Mucosa of gallbladder (tissue), 1 donor: ENCODE results near the gene C15orf39. TPM values are rescaled to one million over a fixed set of nuclear protein-coding genes. Genes with fewer than 3 reads are reported as not detected.
"Not testable (repeated sequence)": the region's sequence is repeated elsewhere in the genome, so short reads cannot be mapped to it uniquely, and the experiment has no call there.

ENCODE experiments used
- DNase-seq: peaks from one replicate; pipeline ENCODE4 v3.0.0-alpha.2; 2020; ENCODE audit warnings: low spot score
- total RNA-seq: library from RNA; stranded (reverse); gene quantifications from one replicate; pipeline ENCODE4 v1.2.1, GENCODE V29; 2021
- donor health status: DM: no; HTN: no; CAD: no.

C15orf39 gene
- total RNA-seq, 1 donor from 2014 or later, result 27.0 TPM

DNA sequence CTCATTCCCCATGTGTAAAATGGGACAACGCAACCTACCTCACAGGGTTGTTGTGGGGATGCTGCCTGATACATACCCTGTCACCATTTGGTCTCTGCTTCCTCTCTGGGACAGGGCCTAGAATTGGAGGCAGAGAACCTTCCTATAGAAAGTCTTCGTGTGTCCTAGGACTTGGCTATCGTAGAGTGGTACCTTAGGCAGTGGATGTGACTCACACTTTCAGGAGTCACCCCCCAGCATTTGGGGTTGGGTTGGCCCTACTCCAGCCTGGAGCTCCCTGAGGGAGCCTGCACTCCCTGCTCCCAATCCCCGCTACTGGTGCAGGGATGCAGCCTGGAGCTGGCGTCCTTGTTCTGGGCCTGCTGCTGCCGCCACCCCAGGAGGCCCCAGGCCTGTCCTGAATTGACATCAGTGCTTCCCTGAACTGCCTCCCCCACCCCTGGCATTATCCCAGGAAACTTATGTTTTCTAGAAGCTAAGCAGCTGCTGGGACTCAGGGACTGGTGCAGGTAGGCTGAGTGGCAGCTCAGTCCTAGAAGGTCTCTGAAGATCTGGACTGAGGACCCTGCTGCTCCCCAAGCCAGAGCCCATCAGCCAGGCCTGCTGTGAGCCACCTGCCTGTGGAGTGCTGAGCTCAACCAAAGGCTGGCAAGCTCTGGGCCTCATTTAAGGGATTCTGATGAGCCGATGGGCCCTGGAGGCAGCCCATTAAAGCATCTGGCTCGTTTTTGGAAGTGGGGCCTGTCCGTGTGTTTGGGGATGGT lies 9.9 kb downstream of the C15orf39 start:
- no peak for DNase-seq

DNA sequence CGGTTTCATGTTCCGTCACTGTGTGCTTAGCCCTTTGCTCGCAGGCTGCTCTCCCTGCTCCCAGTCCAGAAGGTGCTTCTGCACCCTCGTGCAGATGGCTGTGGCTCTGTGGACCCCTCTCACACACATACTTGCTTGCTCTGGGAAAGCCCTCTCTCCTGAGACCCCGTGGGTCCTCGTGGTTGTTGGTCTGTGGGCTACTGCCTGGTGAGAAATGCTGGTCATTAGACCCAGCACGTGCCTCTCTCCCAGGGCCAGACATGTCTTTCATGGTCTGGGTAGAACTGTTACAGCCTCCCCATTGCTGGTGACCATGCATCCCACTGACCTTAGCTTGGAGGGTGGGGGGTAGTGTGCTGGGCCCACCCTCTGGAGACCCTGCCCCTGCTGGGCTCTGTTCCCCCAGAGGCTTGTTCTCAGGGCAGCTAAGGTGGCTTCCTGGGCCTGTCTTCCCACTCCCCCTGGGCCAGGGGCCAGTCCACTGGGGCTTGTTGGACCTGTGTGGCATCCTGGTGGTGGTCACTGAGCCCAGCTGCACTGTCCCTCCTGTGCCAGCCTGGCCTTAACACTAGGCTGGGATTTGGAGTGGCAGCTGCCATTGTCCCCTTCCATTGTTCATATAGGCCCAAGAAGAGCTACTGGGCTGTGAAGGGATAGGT lies 10.6 kb downstream of the C15orf39 start:
- DNase-seq, result no peak

- no peak for DNase-seq
Measured at GRCh38 chr15:75213212-75213767, 11.6 kb downstream of the C15orf39 start.

DNA sequence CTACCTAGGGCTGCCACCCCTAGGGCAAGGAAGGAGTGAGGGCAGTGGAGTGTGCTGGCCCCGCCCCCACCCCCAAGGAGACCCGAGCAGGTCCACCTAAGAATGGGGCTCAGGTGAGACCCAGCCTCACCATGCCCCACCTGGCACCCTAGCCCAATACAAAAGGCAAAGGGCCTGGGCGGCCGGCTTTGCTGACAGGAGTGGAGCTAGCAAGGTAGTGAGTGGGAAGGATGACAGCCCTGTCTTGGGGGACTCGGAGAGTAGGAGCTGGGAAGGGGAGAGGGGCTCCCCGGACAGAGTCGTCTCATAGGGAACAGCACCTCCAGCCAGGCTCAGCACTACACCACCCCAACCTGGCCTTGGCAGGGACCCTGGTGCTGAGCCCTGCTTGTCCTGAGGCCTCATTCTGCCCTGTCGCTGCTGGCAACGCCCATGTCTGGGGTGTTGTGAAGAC lies 12.1 kb downstream of the C15orf39 start:
- DNase-seq, result no peak

DNA sequence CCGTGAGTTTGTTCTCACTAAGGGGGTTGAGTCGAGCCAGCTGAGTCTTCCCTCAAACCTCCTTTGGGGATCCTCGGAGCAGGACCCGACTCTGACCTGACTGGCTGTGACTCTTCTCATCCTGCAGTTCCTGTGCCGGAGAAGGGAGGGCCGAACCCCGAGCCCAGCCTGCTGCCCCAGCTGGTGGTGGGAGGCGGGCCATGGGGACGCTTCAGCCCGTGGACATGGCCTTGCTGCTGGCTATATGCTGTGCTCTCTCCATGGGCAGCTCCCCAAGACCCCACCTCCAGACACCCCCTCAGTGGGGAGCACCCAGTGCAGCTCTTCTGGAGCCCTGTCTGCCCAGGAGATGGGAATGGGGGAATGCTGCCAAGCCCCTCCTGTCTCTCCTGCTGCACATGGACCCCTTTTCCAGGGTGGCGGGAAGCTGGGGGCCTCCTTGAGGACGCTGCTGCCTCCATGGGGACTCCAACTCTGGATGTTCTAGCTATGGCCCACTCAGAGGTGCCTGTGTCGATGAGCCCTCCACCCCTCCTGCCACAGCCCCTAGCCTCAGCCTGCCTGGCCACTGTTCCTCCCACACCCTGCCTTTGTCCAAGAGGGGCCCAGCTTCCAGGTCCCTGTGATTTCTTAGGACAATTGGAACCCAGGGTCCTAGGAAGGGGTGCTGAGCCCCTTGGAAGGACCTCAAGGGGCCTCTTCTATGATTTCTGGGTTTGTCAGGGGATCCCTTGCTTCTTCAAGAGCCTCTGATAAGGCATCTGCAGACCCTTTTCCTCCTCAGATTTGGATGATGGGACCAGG lies 12.8 kb downstream of the C15orf39 start:
- no peak for DNase-seq

DNA sequence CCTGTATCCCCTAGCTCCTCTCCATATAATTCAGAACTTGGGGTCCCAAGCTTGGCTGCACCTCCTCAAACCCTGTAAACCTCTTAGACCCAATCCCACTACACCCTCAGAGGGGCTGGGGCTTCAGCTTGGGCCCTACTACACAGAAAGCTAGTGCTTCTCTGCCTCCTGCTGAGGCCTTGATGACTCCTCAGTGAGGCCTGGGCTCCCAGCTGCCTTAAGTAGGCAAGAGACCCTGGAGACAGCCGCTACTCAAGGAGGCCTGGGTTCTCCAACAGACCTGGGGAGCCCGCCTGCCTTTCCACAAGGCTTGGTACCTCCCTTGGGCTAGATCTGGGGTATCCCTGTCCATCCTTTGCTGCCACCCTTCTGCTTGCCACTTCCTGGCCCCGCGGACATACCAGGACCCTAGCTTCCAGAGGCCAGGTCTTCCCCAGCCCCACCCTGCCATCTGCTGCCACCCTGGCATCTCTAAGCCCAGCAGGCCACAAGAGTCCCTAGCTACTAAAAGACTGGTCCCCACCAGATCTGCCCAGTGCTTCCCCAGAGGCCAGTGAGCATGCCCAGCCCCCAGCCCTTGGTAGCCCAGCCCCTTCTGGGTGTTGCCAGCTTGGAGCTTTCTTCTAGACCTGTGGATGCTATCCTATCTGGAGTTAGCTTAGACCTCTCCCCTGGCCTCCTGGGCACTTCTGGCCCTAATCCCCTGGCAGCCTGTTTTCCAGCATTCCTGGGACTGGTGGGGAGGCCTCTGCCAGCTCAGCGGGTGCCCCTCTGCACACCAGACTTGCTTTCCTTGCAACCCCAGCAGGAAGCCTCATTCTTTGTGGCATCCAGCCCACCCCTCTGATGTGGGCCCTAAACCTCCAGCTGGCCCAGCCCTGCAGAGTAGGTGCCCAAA lies 13.7 kb downstream of the C15orf39 start:
- DNase-seq, result no peak

GRCh38 chr15:75217012-75217411 lies 15.3 kb downstream of the C15orf39 start:
- no peak for DNase-seq

DNA sequence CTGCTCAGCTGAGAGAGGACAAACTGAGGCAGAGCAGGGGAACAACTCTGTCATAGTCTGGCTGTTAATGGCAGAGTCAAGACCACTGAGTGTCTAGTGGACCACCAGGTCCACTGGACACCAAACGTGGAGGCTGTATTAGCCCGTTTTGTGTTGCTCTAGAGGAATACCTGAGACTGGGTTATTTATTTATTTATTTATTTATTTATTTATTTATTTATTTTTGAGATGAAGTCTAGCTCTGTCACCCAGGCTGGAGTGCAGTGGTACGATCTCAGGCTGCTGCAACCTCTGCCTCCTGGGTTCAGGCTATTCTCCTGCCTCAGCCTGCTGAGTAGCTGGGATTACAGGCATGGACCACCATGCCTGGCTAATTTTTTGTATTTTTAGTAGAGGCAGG lies 15.9 kb downstream of the C15orf39 start:
- DNase-seq, result not testable (repeated sequence)

DNA sequence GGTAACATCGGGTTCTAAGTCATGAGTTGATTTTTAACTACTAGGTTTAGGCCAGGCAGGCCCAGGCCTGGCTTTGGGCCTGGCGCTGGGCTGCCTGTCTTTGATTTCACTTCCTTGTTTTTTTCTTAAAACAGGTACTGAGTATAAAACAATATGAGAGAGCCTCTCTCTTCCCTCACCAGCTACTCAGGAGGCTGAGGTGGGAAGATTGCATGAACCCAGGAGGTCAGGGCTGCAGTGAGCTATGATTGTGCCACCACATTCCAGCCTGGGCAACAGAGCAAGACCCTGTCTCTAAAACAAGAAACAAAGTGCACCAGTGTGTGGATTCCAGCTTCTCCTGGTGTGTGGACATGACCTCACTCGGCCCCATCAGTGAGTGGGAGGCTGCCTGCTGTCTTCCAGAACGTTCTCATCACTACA lies 17.8 kb downstream of the C15orf39 start:
- not testable (repeated sequence) for DNase-seq

GRCh38 chr15:75223688-75224087 lies 22.0 kb downstream of the C15orf39 start:
- no peak for DNase-seq

- DNase-seq, result no peak
Measured at GRCh38 chr15:75224281-75224680, 22.6 kb downstream of the C15orf39 start.

DNA sequence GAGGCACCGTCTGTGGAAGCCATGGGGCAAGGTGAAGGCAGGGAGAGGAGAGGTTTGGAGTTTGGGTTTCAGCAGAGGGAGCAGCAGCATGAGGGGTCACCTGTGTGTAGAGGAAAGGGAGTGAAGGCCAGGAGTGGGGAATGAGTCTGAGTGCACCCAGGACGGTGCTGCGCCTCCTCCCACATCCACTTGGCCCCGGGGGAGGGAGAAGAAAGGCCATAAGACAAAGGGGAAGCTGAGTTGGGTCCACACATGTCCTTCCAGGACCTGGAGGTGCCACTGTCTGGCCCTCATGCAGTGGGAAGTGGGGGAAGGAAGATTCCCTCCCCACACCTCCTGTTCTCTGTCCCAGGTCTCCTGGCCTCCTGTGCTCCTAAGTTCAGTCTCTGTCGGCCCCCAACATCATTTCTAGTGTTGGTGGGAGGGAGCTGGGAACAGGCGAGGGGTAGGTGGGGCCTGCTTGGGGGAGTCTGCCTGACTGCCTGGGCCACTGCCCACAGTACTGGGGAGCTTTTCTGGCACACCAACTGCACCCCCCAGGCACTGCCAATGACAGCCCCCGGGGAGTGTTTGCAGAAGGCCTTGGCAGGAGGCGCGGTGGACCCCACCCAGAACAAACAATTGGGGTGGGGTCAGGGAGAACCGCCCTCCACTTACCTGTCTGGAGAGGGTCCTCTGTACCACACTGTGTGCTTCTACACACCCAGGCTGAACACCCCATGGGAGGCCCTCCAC lies 23.6 kb downstream of the C15orf39 start:
- DNase-seq, result not testable (repeated sequence)

DNA sequence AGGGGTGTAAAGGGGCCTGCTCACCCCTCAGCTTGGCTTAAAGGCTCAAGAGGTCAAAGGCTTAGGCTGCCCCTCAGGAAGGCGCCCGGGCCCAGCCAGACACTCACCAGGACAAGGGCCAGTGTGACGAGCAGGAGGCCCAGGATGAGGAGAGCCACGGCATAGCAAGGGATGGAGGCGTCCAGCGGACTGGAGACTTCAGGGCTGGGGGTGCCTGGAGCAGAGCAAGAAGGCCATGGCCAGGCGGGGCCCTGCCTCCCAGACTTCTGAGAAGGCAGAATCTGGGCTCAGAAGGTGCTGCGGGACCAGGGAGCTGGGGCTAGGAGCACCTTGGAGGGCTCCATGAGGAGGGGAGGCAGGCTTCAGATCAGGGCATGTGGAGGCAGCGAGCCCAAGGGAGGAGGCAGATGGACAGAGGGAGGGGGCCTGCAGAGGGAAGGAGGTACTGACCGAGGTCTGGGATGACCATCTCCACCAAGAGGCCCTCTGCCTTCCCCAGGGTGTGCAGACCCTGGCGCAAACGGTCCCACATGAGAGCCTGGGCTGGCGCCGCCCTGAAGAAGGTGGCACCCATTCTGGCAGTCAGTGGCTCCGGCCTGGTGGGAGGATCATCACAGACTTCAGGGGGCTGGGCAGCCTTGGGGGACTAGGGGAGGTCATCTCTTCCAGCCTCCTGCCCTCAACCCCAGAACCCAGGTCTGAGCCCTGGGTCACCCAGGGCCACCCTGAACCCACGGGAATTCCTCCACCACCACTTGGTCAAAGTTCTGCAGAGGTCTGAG lies 24.5 kb downstream of the C15orf39 start:
- DNase-seq, result no peak

- not testable (repeated sequence) for DNase-seq
Measured at GRCh38 chr15:75227112-75227511, 25.4 kb downstream of the C15orf39 start.

DNA sequence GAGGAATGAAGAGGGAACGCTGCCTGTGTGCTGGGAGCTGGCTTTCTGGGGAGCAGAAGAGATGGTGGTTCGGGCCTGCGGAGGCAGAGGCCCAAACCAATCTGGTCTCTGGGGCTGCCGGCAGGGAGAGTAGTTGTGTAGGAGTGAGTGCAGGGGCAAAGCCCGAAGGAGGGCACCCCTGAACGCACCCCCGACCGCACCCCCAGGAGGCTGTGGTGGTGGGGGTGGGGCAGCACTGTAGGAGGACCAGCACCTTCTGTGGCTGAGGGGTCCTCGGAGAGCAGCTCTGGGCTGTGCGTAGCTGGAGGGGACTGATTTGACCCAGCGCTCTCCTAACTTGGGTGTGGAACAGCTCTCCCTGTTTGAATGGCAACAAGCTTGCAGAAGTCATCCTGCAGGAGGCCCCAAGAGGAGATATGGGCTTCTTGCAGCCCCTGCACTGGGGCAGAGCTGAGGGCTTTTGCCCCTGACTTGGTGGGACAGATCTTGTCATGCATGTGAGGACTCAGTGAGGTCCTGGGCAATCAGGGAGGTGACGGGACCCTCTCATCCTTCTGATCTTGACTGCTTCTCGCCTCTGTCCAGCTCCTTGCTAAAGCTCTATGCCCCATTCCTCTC lies 26.1 kb downstream of the C15orf39 start:
- DNase-seq, result no peak

- no peak for DNase-seq
Measured at GRCh38 chr15:75228787-75229186, 27.1 kb downstream of the C15orf39 start.

DNA sequence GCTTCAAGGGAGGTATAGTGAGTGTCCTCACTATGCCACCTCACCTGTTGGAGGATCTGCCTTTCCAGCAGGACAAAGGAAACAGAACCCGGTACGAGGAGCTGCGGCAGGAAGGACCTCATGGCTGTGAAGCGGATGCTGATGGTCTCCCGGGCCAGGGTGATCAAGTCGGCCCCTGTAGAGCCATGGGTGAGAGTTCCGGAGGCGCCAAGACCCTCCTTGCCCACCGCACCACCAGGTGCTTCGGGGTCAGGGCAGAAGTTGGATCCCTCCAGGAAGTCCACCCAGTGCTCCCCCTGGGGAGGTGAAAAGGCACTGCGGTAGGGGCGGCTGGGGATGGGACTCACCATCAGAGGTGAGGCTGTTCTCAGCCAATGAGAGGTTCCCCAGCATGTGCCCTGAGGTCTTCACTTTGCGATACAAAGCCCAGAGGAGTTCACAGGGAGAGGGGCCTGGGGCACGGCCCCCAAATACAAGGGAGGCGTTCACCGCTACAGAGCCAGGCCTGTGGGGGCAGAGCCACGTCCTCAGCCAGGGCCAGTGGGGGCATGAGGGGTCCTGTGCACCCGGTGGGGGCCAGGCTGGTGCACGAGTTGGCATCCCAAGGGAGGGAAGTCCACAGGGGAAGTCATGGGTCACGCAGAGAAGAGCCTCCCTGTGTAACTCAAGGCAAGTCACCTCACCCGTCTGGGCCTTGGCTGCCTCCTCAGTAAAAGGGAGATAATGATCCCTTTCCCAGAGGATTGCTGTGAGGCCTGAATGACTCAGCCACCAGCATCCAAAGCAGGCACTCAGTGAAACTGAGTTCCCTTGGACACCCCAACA lies 27.7 kb downstream of the C15orf39 start:
- DNase-seq, result no peak

DNA sequence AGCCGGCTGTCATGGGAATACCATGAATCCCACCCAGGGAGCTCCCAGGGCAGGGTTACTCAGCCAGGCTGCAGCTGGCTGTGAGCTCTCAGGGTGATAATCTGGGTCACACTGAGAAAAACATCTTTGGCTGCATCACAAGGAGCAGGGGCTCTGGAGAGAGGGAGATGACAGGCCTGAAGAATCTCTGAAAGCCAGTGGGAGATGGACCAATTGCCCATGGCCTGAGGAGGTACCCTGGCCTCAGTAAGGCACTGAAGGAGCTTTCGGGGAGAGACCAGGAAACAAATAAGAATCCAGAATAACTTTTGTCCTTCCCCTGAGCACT lies 28.3 kb downstream of the C15orf39 start:
- no peak for DNase-seq
